Endothelial cell of umbilical vein (primary cell): ENCODE measurements around the gene DIP2B. TPM values are rescaled to one million over a fixed set of nuclear protein-coding genes. Genes with fewer than 3 reads are reported as not detected.

Source experiments
- BruUV-seq: library from RNA; stranded (reverse); fragments of 400-500 nt; replicated peaks from 2 replicates; lab custom pipeline; 2021; lab: Mats Ljungman, UMichigan
- CTCF ChIA-PET: fragments of 300-600, 350-600 bp; sonication (Branson Sonifier 250); formaldehyde crosslinking; loops from one replicate; lab custom pipeline; 2021; ENCODE audit warnings: antibody characterized with exemption, inconsistent platforms; lab: Charles Lee
- POLR2A ChIA-PET: fragments of 300-600, 350-600 bp; sonication (Branson Sonifier 250); formaldehyde crosslinking; loops from one replicate; lab custom pipeline; 2021; ENCODE audit warnings: antibody characterized with exemption, inconsistent platforms; lab: Charles Lee
- DNase-seq: peaks from one replicate; pipeline ENCODE4 v3.0.0-alpha.2; 2011; ENCODE audit warnings: low read depth, low spot score
- FAIRE-seq: peaks from 2 replicates; lab custom pipeline; 2011; peaks lifted over from hg19 to GRCh38; lab: Jason Lieb, UNC
- H2AFZ ChIP-seq: 2 replicates; pipeline ENCODE4 v1.6.0; 2012; ENCODE audit warnings: low read depth, low read length, control low read depth, inconsistent platforms
- H3K27ac ChIP-seq: 2 replicates; pipeline ENCODE4 v1.5.1; 2011; ENCODE audit warnings: low read depth, mild to moderate bottlenecking, control low read depth, low read length, moderate library complexity; ENCODE audit not compliant: insufficient read depth
- H3K27me3 ChIP-seq, 2 experiments: 2 replicates each; pipeline versions ENCODE4 v1.6.0 to v1.6.1; 2011; ENCODE audit warnings: low read length in 2 of 2, mixed read lengths in 1 of 2; ENCODE audit not compliant: control insufficient read depth in 2 of 2, insufficient read depth in 2 of 2
- H3K36me3 ChIP-seq, 2 experiments: 2 replicates in 1 of 2; 3 replicates in 1 of 2; pipeline ENCODE4 v1.5.1; 2011; ENCODE audit warnings: low read length in 2 of 2, mild to moderate bottlenecking in 1 of 2, moderate library complexity in 1 of 2; ENCODE audit not compliant: control insufficient read depth in 2 of 2, insufficient read depth in 2 of 2; ENCODE audit errors: extremely low read depth in 1 of 2
- H3K4me1 ChIP-seq: 3 replicates; pipeline ENCODE4 v1.5.1; 2011; ENCODE audit warnings: mild to moderate bottlenecking, low read length; ENCODE audit not compliant: control insufficient read depth, insufficient read depth; ENCODE audit errors: extremely low read depth
- H3K4me2 ChIP-seq: 2 replicates; pipeline ENCODE4 v1.6.1; 2011; ENCODE audit warnings: low read length, control low read depth, mixed read lengths; ENCODE audit not compliant: insufficient read depth
- H3K4me3 ChIP-seq, 3 experiments: fragments of 200-600 bp in 1 of 3; sonication (generic), shearing (Covaris generic) in 1 of 3; replicated peaks in 1 of 3; 2 replicates each; pipeline ENCODE4 v1.5.1; 2011 to 2016; ENCODE audit warnings: control low read depth in 3 of 3, low read length in 3 of 3, mild to moderate bottlenecking in 2 of 3, inconsistent platforms in 1 of 3, low read depth in 1 of 3, moderate library complexity in 1 of 3; ENCODE audit not compliant: insufficient read depth in 1 of 3
- H3K79me2 ChIP-seq: 2 replicates; pipeline ENCODE4 v1.6.0; 2012; ENCODE audit warnings: low read length, inconsistent platforms; ENCODE audit not compliant: control insufficient read depth, insufficient read depth
- H3K9ac ChIP-seq: replicated peaks from 2 replicates; pipeline ENCODE3; 2011; ENCODE audit warnings: low read length, control low read depth; ENCODE audit not compliant: insufficient read depth; ENCODE audit errors: extremely low read depth
- H3K9me1 ChIP-seq: replicated peaks from 3 replicates; pipeline ENCODE4 v1.6.0; 2011; ENCODE audit warnings: mild to moderate bottlenecking, low read length; ENCODE audit not compliant: control insufficient read depth, insufficient read depth; ENCODE audit errors: extremely low read depth
- H3K9me3 ChIP-seq: replicated peaks from 2 replicates; pipeline ENCODE4 v1.5.1; 2012; ENCODE audit warnings: low read length, inconsistent platforms; ENCODE audit not compliant: control insufficient read depth, insufficient read depth
- H4K20me1 ChIP-seq: replicated peaks from 2 replicates; pipeline ENCODE3; 2011; ENCODE audit warnings: mild to moderate bottlenecking, low read length; ENCODE audit not compliant: control insufficient read depth, insufficient read depth; ENCODE audit errors: extremely low read depth
- CTCF ChIP-seq, 2 donors: IDR thresholded peaks; 1 replicate in 1 of 2; 2 replicates in 1 of 2; pipeline ENCODE4 v1.5.1; 2011; ENCODE audit warnings: low read length in 2 of 2, mild to moderate bottlenecking in 2 of 2, moderate library complexity in 2 of 2, control low read depth in 1 of 2, inconsistent platforms in 1 of 2, low read depth in 1 of 2; ENCODE audit not compliant: insufficient read depth in 1 of 2; ENCODE audit errors: extremely low read depth in 1 of 2
- EZH2 ChIP-seq: IDR thresholded peaks from 2 replicates; pipeline ENCODE4 v1.6.1; 2012; ENCODE audit warnings: borderline replicate concordance, low read depth, mild to moderate bottlenecking, moderate library complexity, low read length, inconsistent platforms; ENCODE audit not compliant: severe bottlenecking
- FOS ChIP-seq: IDR thresholded peaks from 2 replicates; pipeline ENCODE4 v1.6.1; 2011; ENCODE audit warnings: mild to moderate bottlenecking, low read length, moderate library complexity, borderline replicate concordance; ENCODE audit not compliant: insufficient read depth
- GATA2 ChIP-seq: IDR thresholded peaks from 2 replicates; pipeline ENCODE4 v1.7.0; 2011; ENCODE audit warnings: low read depth, mild to moderate bottlenecking, moderate library complexity, mixed read lengths, low read length; ENCODE audit not compliant: insufficient read length, insufficient read depth
- JUN ChIP-seq: IDR thresholded peaks from 2 replicates; pipeline ENCODE4 v1.6.1; 2011; ENCODE audit warnings: borderline replicate concordance, low read depth; ENCODE audit not compliant: insufficient read length, insufficient read depth
- MAX ChIP-seq: IDR thresholded peaks from 2 replicates; pipeline ENCODE4 v1.6.1; 2011; ENCODE audit not compliant: insufficient read depth, insufficient read length
- MYC ChIP-seq: IDR thresholded peaks from one replicate; pipeline ENCODE4 v1.6.1; 2011; ENCODE audit warnings: mild to moderate bottlenecking, low read depth, low read length
- POLR2A ChIP-seq: IDR thresholded peaks from 2 replicates; pipeline ENCODE4 v1.6.1; 2012; ENCODE audit warnings: low read depth, mild to moderate bottlenecking, control low read depth, low read length
- POLR2AphosphoS5 ChIP-seq: IDR thresholded peaks from 2 replicates; pipeline ENCODE4 v1.6.1; 2012; ENCODE audit warnings: low read depth, mild to moderate bottlenecking, control low read depth, low read length, moderate library complexity; ENCODE audit not compliant: insufficient read depth
- dilution Hi-C: fragments of 300-500 bp; cut with MboI; formaldehyde crosslinking; loops from one replicate; pipeline ENCODE4 v1.15.0; 2019; ENCODE audit warnings: low sequenced_read_pairs; ENCODE audit not compliant: extremely low pct_ligation_motif_present
- intact Hi-C: fragments of 100-400 bp; cut with micrococcal nuclease; formaldehyde crosslinking; loops from one replicate; pipeline ENCODE4 v1.10.0; 2022
- polyA plus RNA-seq, 4 experiments: library from polyadenylated mRNA; depleted of rRNA in 3 of 4; stranded (reverse) in 3 of 4; unstranded in 1 of 4; fragments of >200 nt; gene quantifications; 2 replicates each; pipeline versions ENCODE4 v1.2.1 to v1.2.3, GENCODE V29; 2011 to 2012; ENCODE audit warnings: missing spikeins in 1 of 4
- total RNA-seq: library from RNA; stranded (reverse); gene quantifications from 2 replicates; pipeline ENCODE4 v1.2.3, GENCODE V29; 2021

Gene DIP2B
- total and polyA plus RNA-seq, 2 donors (not counting 3 experiments of a cell fraction or from before 2014, with no cell fraction given): 14.5 to 28.0 TPM

GRCh38 chr12:50676756-50677155 is 172.0 kb downstream of the DIP2B start:
- no peak overlapping the region for H3K27ac ChIP-seq
- TF ChIP-seq GATA2 (no peak), FOS (no peak), CTCF (IDR thresholded peaks at IDR 0.05; ENCODE audit: extremely low read depth in 1 of 2, insufficient read depth in 1 of 2, low read depth in 1 of 2, low read length in 2 of 2) (no peak), MAX (no peak), JUN (no peak), POLR2A (no peak), MYC (no peak), POLR2AphosphoS5 (no peak), EZH2 (no peak)
- H3K79me2 ChIP-seq: no peaks in the 10 kb centered on the region
- H3K4me3 ChIP-seq: no peak overlapping the region
- DNase-seq (no peak), FAIRE-seq (no peak)
- peaks cover 3 to 5% of the 10 kb centered on the region in 2 experiments for H3K36me3 ChIP-seq
- no peak overlapping the region for H3K9ac ChIP-seq
- no peaks in the 10 kb centered on the region for H3K9me3 ChIP-seq
- ChIA-PET POLR2A (no interaction called here), CTCF (interaction anchor here (1.3 kb wide), 1 partner anchor 172 kb away, joined by 3 read pairs; the partner anchor contains the start of gene DIP2B)
- H2AFZ ChIP-seq: no peak overlapping the region
- H3K4me2 ChIP-seq: no peak overlapping the region
- H3K4me1 ChIP-seq: no peaks in the 10 kb centered on the region
- intact Hi-C loops (no loop called here), dilution Hi-C loops (no loop called here)
- H3K27me3 ChIP-seq: no peaks in the 10 kb centered on the region
- no peaks in the 10 kb centered on the region for H4K20me1 ChIP-seq
- BruUV-seq: no TSS peak
- H3K9me1 ChIP-seq: peaks cover under 1% of the 10 kb centered on the region
